ENCODE data around the gene NCBP3.

The NCBP3 gene

GRCh38 chr17:3870871-3871306 lies 24.8 kb upstream of the NCBP3 start:
- Histone ChIP-seq H3K4me1 (ENCODE audit: control insufficient read depth in 1 of 2, insufficient read depth in 1 of 2, low read depth in 1 of 2, low read length in 1 of 2) (no peaks in the 10 kb centered on the region), H3K27me3 (no peaks in the 10 kb centered on the region), H3K36me3 (peaks cover 51% of the 10 kb centered on the region), H3K9me3 (no peaks in the 10 kb centered on the region), H3K27ac (no peak overlapping the region), H3K4me3 (ENCODE audit: low read depth in 1 of 2, low read length in 1 of 2) (no peak overlapping the region)
- no peak for TF ChIP-seq CTCF (IDR thresholded peaks at IDR 0.05)

GRCh38 chr17:3867606-3868005 lies 21.6 kb upstream of the NCBP3 start:
- no peaks in the 10 kb centered on the region for H3K9me3 ChIP-seq
- no peaks in the 10 kb centered on the region for H3K4me1 ChIP-seq (ENCODE audit: control insufficient read depth in 1 of 2, insufficient read depth in 1 of 2, low read depth in 1 of 2, low read length in 1 of 2)
- H3K36me3 ChIP-seq, result peaks cover 34% of the 10 kb centered on the region
- H3K27ac ChIP-seq, result no peak overlapping the region
- H3K27me3 ChIP-seq, result no peaks in the 10 kb centered on the region
- H3K4me3 ChIP-seq (ENCODE audit: low read depth in 1 of 2, low read length in 1 of 2), result no peak overlapping the region
- TF ChIP-seq CTCF (IDR thresholded peaks at IDR 0.05), result no peak

- no peak for TF ChIP-seq CTCF (IDR thresholded peaks at IDR 0.05)
- peaks cover 30% of the 10 kb centered on the region for H3K36me3 ChIP-seq
- H3K4me1 ChIP-seq (ENCODE audit: control insufficient read depth in 1 of 2, insufficient read depth in 1 of 2, low read depth in 1 of 2, low read length in 1 of 2), result no peaks in the 10 kb centered on the region
- H3K4me3 ChIP-seq (ENCODE audit: low read depth in 1 of 2, low read length in 1 of 2), result no peak overlapping the region
- no peaks in the 10 kb centered on the region for H3K27me3 ChIP-seq
- H3K27ac ChIP-seq, result no peak overlapping the region
- no peaks in the 10 kb centered on the region for H3K9me3 ChIP-seq
Observed at GRCh38 chr17:3867106-3867505, 21.1 kb upstream of the NCBP3 start.

GRCh38 chr17:3866276-3866675 lies 20.2 kb upstream of the NCBP3 start:
- no peaks in the 10 kb centered on the region for H3K9me3 ChIP-seq
- no peaks in the 10 kb centered on the region for H3K4me1 ChIP-seq (ENCODE audit: control insufficient read depth in 1 of 2, insufficient read depth in 1 of 2, low read depth in 1 of 2, low read length in 1 of 2)
- H3K27ac ChIP-seq, result no peak overlapping the region
- no peak overlapping the region for H3K4me3 ChIP-seq (ENCODE audit: low read depth in 1 of 2, low read length in 1 of 2)
- H3K27me3 ChIP-seq, result no peaks in the 10 kb centered on the region
- H3K36me3 ChIP-seq, result peaks cover 32% of the 10 kb centered on the region
- TF ChIP-seq CTCF (IDR thresholded peaks at IDR 0.05), result no peak

GRCh38 chr17:3865176-3865575 lies 19.1 kb upstream of the NCBP3 start:
- H3K27ac ChIP-seq, result no peak overlapping the region
- no peak for TF ChIP-seq CTCF (IDR thresholded peaks at IDR 0.05)
- H3K4me1 ChIP-seq (ENCODE audit: control insufficient read depth in 1 of 2, insufficient read depth in 1 of 2, low read depth in 1 of 2, low read length in 1 of 2), result no peaks in the 10 kb centered on the region
- no peaks in the 10 kb centered on the region for H3K9me3 ChIP-seq
- no peaks in the 10 kb centered on the region for H3K27me3 ChIP-seq
- H3K36me3 ChIP-seq, result peaks cover 42% of the 10 kb centered on the region
- no peak overlapping the region for H3K4me3 ChIP-seq (ENCODE audit: low read depth in 1 of 2, low read length in 1 of 2)

GRCh38 chr17:3864534-3864933 lies 18.5 kb upstream of the NCBP3 start:
- Histone ChIP-seq H3K4me1 (ENCODE audit: control insufficient read depth in 1 of 2, insufficient read depth in 1 of 2, low read depth in 1 of 2, low read length in 1 of 2) (no peaks in the 10 kb centered on the region), H3K27ac (no peak overlapping the region), H3K36me3 (peaks cover 40% of the 10 kb centered on the region), H3K27me3 (no peaks in the 10 kb centered on the region), H3K9me3 (no peaks in the 10 kb centered on the region), H3K4me3 (ENCODE audit: low read depth in 1 of 2, low read length in 1 of 2) (no peak overlapping the region)
- no peak for TF ChIP-seq CTCF (IDR thresholded peaks at IDR 0.05)
